H9 (cell line): ENCODE measurements around the gene OTOF. TPM values are rescaled to one million over a fixed set of nuclear protein-coding genes. Genes with fewer than 3 reads are reported as not detected.

Experiments used
- DNase-seq: peaks from one replicate; pipeline ENCODE4 v3.0.0-alpha.2; 2017
- H2AFZ ChIP-seq: one replicate; pipeline ENCODE4 v1.6.1; 2013; ENCODE audit warnings: mild to moderate bottlenecking, low read length, control low read depth, moderate library complexity
- H2AK5ac ChIP-seq: 2 replicates; pipeline ENCODE4 v1.6.1; 2013; ENCODE audit warnings: low read length, control low read depth, mixed read lengths; ENCODE audit not compliant: insufficient read length
- H2BK120ac ChIP-seq: one replicate; pipeline ENCODE4 v1.6.1; 2013; ENCODE audit warnings: low read depth, mild to moderate bottlenecking, low read length, control low read depth, inconsistent platforms; ENCODE audit not compliant: poor library complexity, severe bottlenecking
- H2BK12ac ChIP-seq: 2 replicates; pipeline ENCODE4 v1.6.1; 2013; ENCODE audit warnings: low read length, control low read depth, mixed read lengths, low read depth; ENCODE audit not compliant: insufficient read length
- H2BK15ac ChIP-seq: 2 replicates; pipeline ENCODE4 v1.6.1; 2013; ENCODE audit warnings: low read depth, low read length, control low read depth
- H2BK20ac ChIP-seq: one replicate; pipeline ENCODE4 v1.6.1; 2013; ENCODE audit warnings: low read depth, mild to moderate bottlenecking, low read length, control low read depth, inconsistent platforms; ENCODE audit not compliant: poor library complexity, severe bottlenecking
- H2BK5ac ChIP-seq: 2 replicates; pipeline ENCODE4 v1.6.1; 2013; ENCODE audit warnings: low read length, control low read depth, mixed read lengths; ENCODE audit not compliant: insufficient read length
- H3K14ac ChIP-seq: 2 replicates; pipeline ENCODE4 v1.6.1; 2013; ENCODE audit warnings: low read length, control low read depth; ENCODE audit not compliant: insufficient read depth
- H3K18ac ChIP-seq: 2 replicates; pipeline ENCODE4 v1.6.1; 2013; ENCODE audit warnings: low read depth, mild to moderate bottlenecking, mixed read lengths, low read length, control low read depth; ENCODE audit not compliant: insufficient read length
- H3K23ac ChIP-seq: 2 replicates; pipeline ENCODE4 v1.6.1; 2013; ENCODE audit warnings: low read length, control low read depth, mixed read lengths, low read depth; ENCODE audit not compliant: insufficient read length
- H3K23me2 ChIP-seq: 2 replicates; pipeline ENCODE4 v1.6.1; 2013; ENCODE audit warnings: low read depth, mild to moderate bottlenecking, mixed read lengths, low read length, control low read depth; ENCODE audit not compliant: insufficient read length, poor library complexity, severe bottlenecking
- H3K27ac ChIP-seq: 2 replicates; pipeline ENCODE4 v1.5.1; 2013; ENCODE audit warnings: low read length, control low read depth, mixed read lengths, low read depth; ENCODE audit not compliant: insufficient read length
- H3K27me3 ChIP-seq: 2 replicates; pipeline ENCODE4 v1.6.1; 2013; ENCODE audit warnings: low read length, control low read depth, inconsistent platforms; ENCODE audit not compliant: insufficient read depth
- H3K4ac ChIP-seq: 2 replicates; pipeline ENCODE4 v1.6.1; 2013; ENCODE audit warnings: low read depth, mild to moderate bottlenecking, control low read depth, inconsistent platforms, low read length, moderate library complexity
- H3K4me1 ChIP-seq: 2 replicates; pipeline ENCODE4 v1.6.1; 2013; ENCODE audit warnings: low read length, control low read depth, inconsistent platforms; ENCODE audit not compliant: insufficient read depth
- H3K4me2 ChIP-seq: 2 replicates; pipeline ENCODE4 v1.6.1; 2013; ENCODE audit warnings: low read length, control low read depth, mixed read lengths; ENCODE audit not compliant: insufficient read length, insufficient read depth
- H3K56ac ChIP-seq: 2 replicates; pipeline ENCODE4 v1.6.1; 2013; ENCODE audit warnings: low read depth, mild to moderate bottlenecking, mixed read lengths, low read length, control low read depth; ENCODE audit not compliant: insufficient read length
- H3K79me1 ChIP-seq: 2 replicates; pipeline ENCODE4 v1.6.1; 2013; ENCODE audit warnings: low read depth, mild to moderate bottlenecking, moderate library complexity, low read length, control low read depth, inconsistent platforms; ENCODE audit not compliant: insufficient read depth, poor library complexity, severe bottlenecking
- H3K79me2 ChIP-seq: 2 replicates; pipeline ENCODE4 v1.6.1; 2013; ENCODE audit warnings: low read length, control low read depth, inconsistent platforms; ENCODE audit not compliant: insufficient read depth
- H3K9ac ChIP-seq: 2 replicates; pipeline ENCODE4 v1.6.1; 2013; ENCODE audit warnings: low read length, control low read depth, mixed read lengths; ENCODE audit not compliant: insufficient read length; ENCODE audit errors: extremely low read depth
- H3K9me3 ChIP-seq: one replicate; pipeline ENCODE4 v1.6.1; 2013; ENCODE audit warnings: low read depth, low read length, inconsistent platforms; ENCODE audit not compliant: control insufficient read depth
- H3T11ph ChIP-seq: one replicate; pipeline ENCODE4 v1.6.1; 2013; ENCODE audit warnings: mild to moderate bottlenecking, low read length, control low read depth, inconsistent platforms
- H4K20me1 ChIP-seq: one replicate; pipeline ENCODE4 v1.6.1; 2013; ENCODE audit not compliant: control insufficient read depth, insufficient read length, insufficient read depth
- H4K5ac ChIP-seq: 2 replicates; pipeline ENCODE4 v1.6.1; 2013; ENCODE audit warnings: low read depth, mild to moderate bottlenecking, mixed read lengths, low read length, control low read depth; ENCODE audit not compliant: insufficient read length
- H4K8ac ChIP-seq: replicated peaks from 2 replicates; pipeline ENCODE4 v1.6.1; 2013; ENCODE audit warnings: low read length, control low read depth, mixed read lengths, low read depth; ENCODE audit not compliant: insufficient read length
- H4K91ac ChIP-seq: 2 replicates; pipeline ENCODE4 v1.6.1; 2013; ENCODE audit warnings: low read depth, mild to moderate bottlenecking, moderate library complexity, mixed read lengths, low read length, control low read depth; ENCODE audit not compliant: insufficient read length
- H3K27ac Mint-ChIP-seq, 3 experiments: 2 replicates in 2 of 3; 3 replicates in 1 of 3; pipeline ENCODE4 v1.8.0; 2020 to 2021; ENCODE audit warnings: mixed read lengths in 3 of 3, mild to moderate bottlenecking in 1 of 3, moderate library complexity in 1 of 3
- H3K27me3 Mint-ChIP-seq: 2 replicates; pipeline ENCODE4 v1.8.0; 2021; ENCODE audit warnings: low read depth, mild to moderate bottlenecking, moderate library complexity, mixed read lengths
- H3K36me3 Mint-ChIP-seq, 3 experiments: 2 replicates in 2 of 3; 3 replicates in 1 of 3; pipeline ENCODE4 v1.8.0; 2020 to 2021; ENCODE audit warnings: low read depth in 3 of 3, mixed read lengths in 3 of 3; ENCODE audit not compliant: insufficient read depth in 1 of 3
- H3K4me1 Mint-ChIP-seq, 2 experiments: 2 replicates each; pipeline ENCODE4 v1.8.0; 2020; ENCODE audit warnings: mixed read lengths in 2 of 2
- H3K4me3 Mint-ChIP-seq, 2 experiments: 2 replicates in 1 of 2; 3 replicates in 1 of 2; pipeline ENCODE4 v1.8.0; 2020 to 2021; ENCODE audit warnings: mild to moderate bottlenecking in 2 of 2, mixed read lengths in 2 of 2, moderate library complexity in 1 of 2
- H3K9me3 Mint-ChIP-seq, 2 experiments: 2 replicates in 1 of 2; 3 replicates in 1 of 2; pipeline ENCODE4 v1.8.0; 2020; ENCODE audit warnings: mild to moderate bottlenecking in 2 of 2, mixed read lengths in 2 of 2, moderate library complexity in 1 of 2
- CTCF ChIP-seq: fragments of 200-600 bp; sonication (generic); conservative IDR thresholded peaks from 3 replicates; pipeline ENCODE4 v1.8.0; 2021; ENCODE audit warnings: antibody characterized with exemption, mild to moderate bottlenecking
- WGBS: extraction: QIAGEN DNeasy Blood & Tissue Kit; methylation state at CpG from one replicate; pipeline ENCODE4 v1.1.7; 2013; ENCODE audit warnings: missing lambda C conversion rate, low lambda C conversion rate, mixed read lengths; ENCODE audit not compliant: insufficient read length; ENCODE audit errors: extremely low coverage; 5-methylcytosine and 5-hydroxymethylcytosine counted together
- total RNA-seq: library from RNA; stranded (reverse); gene quantifications from 2 replicates; pipeline ENCODE4 v1.2.1, GENCODE V29; 2021

Gene OTOF
- total RNA-seq, 1 experiment from 2014 or later, result 0.35 TPM

- no peaks in the 10 kb centered on the region for H3K36me3 Mint-ChIP-seq
- Histone ChIP-seq H2AFZ (no peak overlapping the region), H3K4me1 (no peaks in the 10 kb centered on the region), H3K14ac (no peak overlapping the region), H3K4ac (no peak overlapping the region), H3K79me2 (no peaks in the 10 kb centered on the region), H3K9me3 (no peaks in the 10 kb centered on the region), H4K20me1 (no peaks in the 10 kb centered on the region), H3T11ph (no peak overlapping the region), H2BK15ac (no peak overlapping the region), H3K18ac (no peak overlapping the region), H4K91ac (no peak overlapping the region), H3K4me2 (no peak overlapping the region), H3K27ac (no peak overlapping the region), H3K23ac (no peak overlapping the region), H4K8ac (no peak overlapping the region), H2BK120ac (no peak overlapping the region), H2BK5ac (no peak overlapping the region), H3K56ac (no peak overlapping the region), H2BK12ac (no peak overlapping the region), H2BK20ac (no peak overlapping the region), H3K23me2 (peaks cover 2% of the 10 kb centered on the region), H4K5ac (no peak overlapping the region), H2AK5ac (no peak overlapping the region), H3K79me1 (no peaks in the 10 kb centered on the region), H3K27me3 (no peaks in the 10 kb centered on the region), H3K9ac (no peak overlapping the region)
- H3K4me3 Mint-ChIP-seq, result no peak overlapping the region
- peaks cover 1% of the 10 kb centered on the region; the same call in 1 of the 2 replicates for H3K27me3 Mint-ChIP-seq
- no peak overlapping the region for H3K27ac Mint-ChIP-seq
- H3K9me3 Mint-ChIP-seq, result no peaks in the 10 kb centered on the region
- no peak; the same call in 2 of the 3 replicates for TF ChIP-seq CTCF
- H3K4me1 Mint-ChIP-seq, result no peaks in the 10 kb centered on the region
- no CpG with 5 or more reads among the region's 8 CpGs for WGBS
- no peak for DNase-seq
Observed at GRCh38 chr2:26438526-26438925, 39.4 kb downstream of the OTOF start.
